Stomach smooth muscle (tissue), 2 donors: ENCODE results near the gene PLXNA4.

ENCODE experiments used
- H3K27ac ChIP-seq: one replicate; pipeline ENCODE4 v1.7.0; 2013; ENCODE audit warnings: mild to moderate bottlenecking, low read length, inconsistent platforms
- H3K27me3 ChIP-seq, 2 donors: one replicate each; pipeline ENCODE4 v1.7.0; 2013; ENCODE audit warnings: low read length in 2 of 2; ENCODE audit not compliant: insufficient read depth in 2 of 2, control insufficient read depth in 1 of 2
- H3K36me3 ChIP-seq, 2 donors: one replicate each; pipeline ENCODE4 v1.7.0; 2013; ENCODE audit warnings: low read length in 2 of 2; ENCODE audit not compliant: control insufficient read depth in 2 of 2, insufficient read depth in 2 of 2
- H3K4me1 ChIP-seq: one replicate; pipeline ENCODE4 v1.7.0; 2013; ENCODE audit warnings: low read length; ENCODE audit not compliant: control insufficient read depth, insufficient read depth
- H3K4me3 ChIP-seq, 2 donors: one replicate each; pipeline ENCODE4 v1.7.0; 2013; ENCODE audit warnings: low read length in 2 of 2
- H3K9ac ChIP-seq, 2 donors: one replicate each; pipeline ENCODE4 v1.7.0; 2013; ENCODE audit warnings: low read length in 2 of 2, mild to moderate bottlenecking in 1 of 2
- H3K9me3 ChIP-seq, 2 donors: one replicate each; pipeline ENCODE4 v1.7.0; 2013; ENCODE audit warnings: low read length in 2 of 2; ENCODE audit not compliant: control insufficient read depth in 2 of 2
- donor health status: healthy.
- donor health status: Pancreatic carcinoma.

Gene PLXNA4

GRCh38 chr7:132095111-132095765, 481.0 kb downstream of the PLXNA4 start:
- Histone ChIP-seq H3K9ac (no peak overlapping the region), H3K9me3 (no peaks in the 10 kb centered on the region), H3K4me3 (no peak overlapping the region), H3K36me3 (no peaks in the 10 kb centered on the region), H3K4me1 (no peaks in the 10 kb centered on the region), H3K27ac (no peak overlapping the region), H3K27me3 (no peaks in the 10 kb centered on the region)

GRCh38 chr7:132092106-132092505, 484.2 kb downstream of the PLXNA4 start:
- Histone ChIP-seq H3K36me3 (no peaks in the 10 kb centered on the region), H3K9me3 (no peaks in the 10 kb centered on the region), H3K27ac (no peak overlapping the region), H3K4me3 (no peak overlapping the region), H3K4me1 (no peaks in the 10 kb centered on the region), H3K27me3 (no peaks in the 10 kb centered on the region), H3K9ac (no peak overlapping the region)

GRCh38 chr7:132091706-132092105, 484.6 kb downstream of the PLXNA4 start:
- no peaks in the 10 kb centered on the region for H3K4me1 ChIP-seq
- H3K4me3 ChIP-seq = no peak overlapping the region
- no peaks in the 10 kb centered on the region for H3K36me3 ChIP-seq
- H3K9ac ChIP-seq = no peak overlapping the region
- no peaks in the 10 kb centered on the region for H3K27me3 ChIP-seq
- no peak overlapping the region for H3K27ac ChIP-seq
- H3K9me3 ChIP-seq = no peaks in the 10 kb centered on the region

- no peaks in the 10 kb centered on the region for H3K36me3 ChIP-seq
- H3K27me3 ChIP-seq = no peaks in the 10 kb centered on the region
- H3K4me3 ChIP-seq = no peak overlapping the region
- no peaks in the 10 kb centered on the region for H3K4me1 ChIP-seq
- H3K9ac ChIP-seq = no peak overlapping the region
- H3K27ac ChIP-seq = no peak overlapping the region
- no peaks in the 10 kb centered on the region for H3K9me3 ChIP-seq
These were observed 485.8 kb downstream of the PLXNA4 start for GRCh38 chr7:132090444-132090843.

- no peak overlapping the region for H3K9ac ChIP-seq
- no peaks in the 10 kb centered on the region for H3K4me1 ChIP-seq
These were observed 486.9 kb downstream of the PLXNA4 start for GRCh38 chr7:132089356-132089755.

GRCh38 chr7:132087421-132087820, 488.8 kb downstream of the PLXNA4 start:
- Histone ChIP-seq H3K9ac (no peak overlapping the region), H3K4me1 (no peaks in the 10 kb centered on the region), H3K9me3 (no peaks in the 10 kb centered on the region), H3K27ac (no peak overlapping the region), H3K4me3 (no peak overlapping the region), H3K36me3 (no peaks in the 10 kb centered on the region), H3K27me3 (no peaks in the 10 kb centered on the region)

More at GRCh38 chr7:132089356-132089755, 486.9 kb downstream of the PLXNA4 start:
- no peak overlapping the region for H3K27ac ChIP-seq
- H3K27me3 ChIP-seq = no peaks in the 10 kb centered on the region
- H3K4me3 ChIP-seq = no peak overlapping the region
- H3K9me3 ChIP-seq = no peaks in the 10 kb centered on the region
- no peaks in the 10 kb centered on the region for H3K36me3 ChIP-seq

- H3K4me1 ChIP-seq = peaks cover 15% of the 10 kb centered on the region
- no peaks in the 10 kb centered on the region for H3K9me3 ChIP-seq
- H3K4me3 ChIP-seq = no peak overlapping the region
- no peak overlapping the region for H3K27ac ChIP-seq
- no peaks in the 10 kb centered on the region for H3K36me3 ChIP-seq
- H3K27me3 ChIP-seq = no peaks in the 10 kb centered on the region
- no peak overlapping the region for H3K9ac ChIP-seq
These were observed 491.4 kb downstream of the PLXNA4 start for GRCh38 chr7:132084776-132085388.

GRCh38 chr7:132083537-132084123, 492.6 kb downstream of the PLXNA4 start:
- Histone ChIP-seq H3K27ac (no peak overlapping the region), H3K9me3 (no peaks in the 10 kb centered on the region), H3K9ac (no peak overlapping the region), H3K36me3 (no peaks in the 10 kb centered on the region), H3K27me3 (no peaks in the 10 kb centered on the region), H3K4me3 (no peak overlapping the region), H3K4me1 (peaks cover 15% of the 10 kb centered on the region)

GRCh38 chr7:132083126-132083525, 493.1 kb downstream of the PLXNA4 start:
- H3K4me1 ChIP-seq = peaks cover 15% of the 10 kb centered on the region
- no peak overlapping the region for H3K27ac ChIP-seq
- H3K27me3 ChIP-seq = no peaks in the 10 kb centered on the region
- no peaks in the 10 kb centered on the region for H3K36me3 ChIP-seq
- H3K9me3 ChIP-seq = no peaks in the 10 kb centered on the region
- no peak overlapping the region for H3K9ac ChIP-seq
- no peak overlapping the region for H3K4me3 ChIP-seq

GRCh38 chr7:132082394-132082793, 493.9 kb downstream of the PLXNA4 start:
- H3K9me3 ChIP-seq = no peaks in the 10 kb centered on the region
- H3K9ac ChIP-seq = no peak overlapping the region
- no peak overlapping the region for H3K4me3 ChIP-seq
- no peaks in the 10 kb centered on the region for H3K36me3 ChIP-seq
- H3K27ac ChIP-seq = no peak overlapping the region
- no peaks in the 10 kb centered on the region for H3K27me3 ChIP-seq
- H3K4me1 ChIP-seq = peaks cover 18% of the 10 kb centered on the region

GRCh38 chr7:132081686-132082085, 494.6 kb downstream of the PLXNA4 start:
- H3K9me3 ChIP-seq = no peaks in the 10 kb centered on the region
- no peaks in the 10 kb centered on the region for H3K27me3 ChIP-seq
- no peak overlapping the region for H3K9ac ChIP-seq
- no peak overlapping the region for H3K27ac ChIP-seq
- H3K36me3 ChIP-seq = no peaks in the 10 kb centered on the region
- peaks cover 18% of the 10 kb centered on the region for H3K4me1 ChIP-seq
- no peak overlapping the region for H3K4me3 ChIP-seq
